Aorta (tissue), 5 donors: ENCODE data around the gene ETV7. TPM values are rescaled to one million over a fixed set of nuclear protein-coding genes. Genes with fewer than 3 reads are reported as not detected.

Source experiments
- ATAC-seq: fragments of 200-7000 bp; cut with Tn5 transposase; one replicate; pipeline ENCODE4 v1.9.1; 2022; ENCODE audit warnings: moderate library complexity; ENCODE audit not compliant: low FRiP score
- DNase-seq, 2 donors: peaks; one replicate each; pipeline ENCODE4 v3.0.0-alpha.2; 2020
- H3K27ac ChIP-seq, 2 donors: one replicate each; pipeline ENCODE4 v1.5.1; 2013; ENCODE audit warnings: low read length in 2 of 2, mild to moderate bottlenecking in 2 of 2, moderate library complexity in 2 of 2, control low read depth in 1 of 2, inconsistent platforms in 1 of 2, low read depth in 1 of 2
- H3K27me3 ChIP-seq, 2 donors: one replicate each; pipeline ENCODE4 v1.6.1; 2013; ENCODE audit warnings: control low read depth in 1 of 2, low read length in 1 of 2, mild to moderate bottlenecking in 1 of 2, moderate library complexity in 1 of 2; ENCODE audit not compliant: insufficient read depth in 2 of 2, control insufficient read depth in 1 of 2
- H3K36me3 ChIP-seq, 2 donors: one replicate each; pipeline ENCODE4 v1.6.1; 2013; ENCODE audit warnings: control low read depth in 1 of 2, low read length in 1 of 2, mild to moderate bottlenecking in 1 of 2; ENCODE audit not compliant: insufficient read depth in 2 of 2, control insufficient read depth in 1 of 2
- H3K4me1 ChIP-seq, 2 donors: one replicate each; pipeline ENCODE4 v1.6.1; 2013; ENCODE audit warnings: low read length in 2 of 2, control low read depth in 1 of 2, mild to moderate bottlenecking in 1 of 2, moderate library complexity in 1 of 2; ENCODE audit not compliant: insufficient read depth in 2 of 2, control insufficient read depth in 1 of 2
- H3K4me3 ChIP-seq, 2 donors: one replicate each; pipeline ENCODE4 v1.5.1; 2013; ENCODE audit warnings: low read length in 2 of 2, control low read depth in 1 of 2, mild to moderate bottlenecking in 1 of 2
- H3K9me3 ChIP-seq: one replicate; pipeline ENCODE4 v1.6.1; 2013; ENCODE audit warnings: mild to moderate bottlenecking, low read length; ENCODE audit not compliant: control insufficient read depth
- WGBS, 2 donors: extraction: QIAGEN DNeasy Blood & Tissue Kit; methylation state at CpG; one replicate each; pipeline ENCODE4 v1.1.7; 2013; 5-methylcytosine and 5-hydroxymethylcytosine counted together
- intact Hi-C, 2 donors: fragments of 100-400 bp; cut with DNase I; formaldehyde crosslinking; loops; one replicate each; pipeline versions ENCODE4 v1.14.2 to v1.15.0; 2022
- polyA plus RNA-seq, 2 donors: library from polyadenylated mRNA; stranded (reverse); fragments of 200-250 nt; gene quantifications; one replicate each; pipeline ENCODE4 v1.2.3, GENCODE V29; 2013
- total RNA-seq, 2 donors: library from RNA; stranded (reverse); fragmentation: NEBNext Ultra II Directional; extraction: Animal tissue kit (Norgen Biotek cat#: 25700); gene quantifications; one replicate each; pipeline ENCODE4 v1.2.1, GENCODE V29; 2021
- donor health status: healthy with polysubstance abuse.
- donor health status: Bipolar disorder and iron deficiency.
- donor health status: DM: no; HTN: no; CAD: no.
- donor health status: DM: no; HTN: no; CAD: no.
- donor health status: DM: yes; HTN: yes; CAD: no.

ETV7 gene
- total and polyA plus RNA-seq, 4 donors, result 2.2 to 5.4 (median 3.1) TPM

DNA sequence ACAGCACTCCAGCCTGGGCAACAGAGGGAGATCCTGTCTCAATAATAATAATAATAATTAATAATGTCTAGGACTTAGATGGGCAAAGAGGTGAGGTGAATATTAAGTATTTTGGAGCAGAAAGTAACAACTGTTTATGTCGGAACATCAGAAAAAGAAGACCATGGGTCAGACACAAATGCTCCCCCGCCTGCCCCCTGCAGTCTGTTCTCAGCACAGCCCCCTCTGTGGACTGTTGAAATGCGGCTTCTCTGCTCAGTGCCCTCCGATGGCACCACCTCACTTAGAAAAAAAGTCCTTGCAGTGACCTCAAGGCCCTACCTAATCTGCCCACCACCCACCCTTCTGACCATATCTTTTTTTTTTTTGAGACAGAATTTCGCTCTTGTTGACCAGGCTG, 5.2 kb upstream of the ETV7 start:
- ATAC-seq (no peak), DNase-seq (no peak)
- no peaks in the 10 kb centered on the region for H3K27me3 ChIP-seq
- intact Hi-C loops, result no loop called here
- no peak overlapping the region for H3K4me3 ChIP-seq
- no peaks in the 10 kb centered on the region for H3K9me3 ChIP-seq
- H3K4me1 ChIP-seq, result no peaks in the 10 kb centered on the region
- WGBS, 2 donors, result 96 to 99% methylated on average over 5 of the region's 5 CpGs
- H3K27ac ChIP-seq, result no peak overlapping the region
- H3K36me3 ChIP-seq, result no peaks in the 10 kb centered on the region

DNA sequence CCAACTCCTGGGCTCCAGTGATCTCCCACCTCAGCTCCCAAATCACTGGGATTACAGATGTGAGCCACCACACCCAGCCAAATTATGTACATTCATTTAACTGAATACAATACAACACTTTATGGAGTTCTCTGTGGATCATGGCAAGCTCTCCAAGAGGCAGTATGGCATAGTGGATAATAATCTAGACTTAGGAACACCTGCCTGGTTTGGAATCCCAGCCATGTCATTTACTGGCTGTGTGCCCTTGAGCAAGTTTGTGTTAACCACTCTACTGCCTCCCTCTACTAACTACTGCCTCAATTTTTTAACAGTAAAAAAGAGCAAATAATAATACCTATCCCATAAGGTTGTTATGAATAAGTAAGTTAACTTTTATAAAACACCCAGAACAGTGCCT, 1.9 kb upstream of the ETV7 start:
- Histone ChIP-seq H3K27ac (no peak overlapping the region), H3K27me3 (no peaks in the 10 kb centered on the region), H3K36me3 (no peaks in the 10 kb centered on the region), H3K4me1 (no peaks in the 10 kb centered on the region), H3K9me3 (no peaks in the 10 kb centered on the region), H3K4me3 (no peak overlapping the region)
- intact Hi-C loops, result loop anchor here (5.0 kb wide), 2 partner anchors 53 to 158 kb away; partner anchors contain the start of genes KCTD20 (in 1 of the 2), PXT1 (in 1 of the 2) and STK38 (in 1 of the 2)
- DNase-seq (no peak), ATAC-seq (no peak)

DNA sequence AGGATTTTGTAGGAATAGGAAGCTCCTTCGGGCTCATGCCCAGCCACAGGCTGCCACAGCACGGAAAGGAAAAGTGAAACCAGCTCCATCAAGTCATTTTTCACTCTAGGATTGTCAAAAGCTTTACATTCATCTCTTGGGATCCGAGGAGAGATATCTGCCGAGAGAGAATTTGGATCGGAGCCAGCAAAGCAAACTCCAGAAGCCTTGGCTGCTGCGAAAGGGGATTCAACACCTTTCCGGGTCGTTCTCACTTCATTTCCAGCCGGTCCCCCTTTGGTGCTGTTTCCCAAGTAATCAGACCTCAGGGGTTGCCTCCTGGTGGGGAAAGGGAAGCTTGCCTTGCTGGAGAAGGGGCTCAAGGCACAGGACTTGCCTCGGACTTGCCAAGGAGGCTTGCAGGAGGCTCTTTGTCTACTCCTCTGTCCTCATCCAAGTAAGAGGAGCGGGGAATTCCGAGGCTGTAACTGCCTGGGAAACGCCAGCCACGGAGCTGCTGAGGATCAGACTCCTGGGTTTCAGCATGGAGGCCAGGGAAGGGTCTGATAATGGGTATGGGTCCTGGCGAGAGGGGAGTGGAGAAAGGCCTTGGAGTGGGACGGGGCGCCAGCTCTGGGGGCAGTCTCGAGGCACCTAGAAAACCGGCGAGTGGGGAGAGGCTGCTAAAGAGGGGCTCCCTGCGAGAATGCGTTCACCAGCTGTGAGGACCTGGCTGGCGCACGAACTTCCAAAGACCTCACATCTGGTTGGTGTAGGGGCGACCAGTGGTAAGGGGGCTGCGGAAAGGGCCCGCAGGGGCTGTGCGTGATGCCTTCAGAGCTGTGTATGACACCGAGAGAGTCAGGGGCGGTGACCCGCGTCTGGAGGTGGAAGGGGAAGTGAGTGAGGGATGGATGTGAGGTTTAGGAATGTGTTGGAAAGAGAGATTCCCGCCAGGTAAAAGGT, 702 bp downstream of the ETV7 start:
- ATAC-seq (peak; percentile 47), DNase-seq (peak; percentile 59 to 77)
- no peaks in the 10 kb centered on the region for H3K36me3 ChIP-seq
- no peaks in the 10 kb centered on the region for H3K9me3 ChIP-seq
- 1% methylated on average over 33 of the region's 33 CpGs for WGBS, 2 donors
- no peaks in the 10 kb centered on the region for H3K27me3 ChIP-seq
- H3K4me3 ChIP-seq, result peak overlapping the region; percentile 58 to 86
- H3K4me1 ChIP-seq, result no peaks in the 10 kb centered on the region
- peak overlapping the region; percentile 20 to 35 for H3K27ac ChIP-seq
- intact Hi-C loops, result loop anchor here (5.0 kb wide), 2 partner anchors 56 to 161 kb away; partner anchors contain the start of genes KCTD20 (in 1 of the 2), PXT1 (in 1 of the 2) and STK38 (in 1 of the 2)

DNA sequence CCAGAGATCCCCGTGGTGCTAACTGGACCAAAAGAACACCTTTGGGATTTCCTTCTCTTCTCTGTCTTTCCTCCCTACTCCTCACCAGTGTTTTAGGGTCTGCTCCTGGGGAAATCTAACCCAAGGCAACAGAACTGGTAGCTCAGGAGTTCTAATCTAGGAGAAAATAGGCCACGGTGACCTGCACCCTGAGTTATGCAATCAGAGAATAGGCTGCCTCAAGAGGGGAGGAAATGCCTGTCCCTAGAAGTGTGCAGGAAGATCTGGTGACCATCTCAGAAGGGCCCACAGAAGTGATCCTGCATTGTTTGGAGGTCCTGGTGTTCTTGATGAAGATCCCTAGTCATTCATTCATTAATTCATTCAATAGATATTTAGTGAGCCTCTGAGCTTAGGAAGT, 3.4 kb downstream of the ETV7 start:
- intact Hi-C loops, result no loop called here
- no peaks in the 10 kb centered on the region for H3K4me1 ChIP-seq
- H3K27ac ChIP-seq, result no peak overlapping the region
- no peaks in the 10 kb centered on the region for H3K9me3 ChIP-seq
- no peak for DNase-seq
- H3K27me3 ChIP-seq, result no peaks in the 10 kb centered on the region
- H3K36me3 ChIP-seq, result no peaks in the 10 kb centered on the region
- no peak overlapping the region for H3K4me3 ChIP-seq
- no peak for ATAC-seq
- 91 to 98% methylated on average over 2 of the region's 2 CpGs for WGBS, 2 donors

DNA sequence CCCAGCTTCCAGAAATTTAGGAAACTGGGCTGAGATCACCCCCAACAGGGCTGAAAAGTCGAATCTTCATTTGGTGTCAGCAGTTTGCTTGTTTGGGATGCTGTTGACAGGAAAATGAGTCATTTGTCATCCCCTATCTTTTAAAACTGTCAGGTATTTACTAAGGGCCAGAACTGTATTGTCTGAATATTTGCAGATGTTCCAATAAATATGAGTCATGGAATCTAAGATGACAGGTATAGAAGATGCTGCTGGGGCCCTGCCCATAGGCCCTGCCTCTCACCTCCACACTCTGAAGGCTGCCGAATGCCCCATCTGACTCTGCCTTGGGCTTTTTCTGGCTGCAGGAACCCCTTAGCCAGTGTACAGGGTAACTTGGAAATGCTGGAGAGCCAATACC, 3.9 kb downstream of the ETV7 start:
- ATAC-seq (no peak), DNase-seq (no peak)
- 91 to 92% methylated on average over 2 of the region's 2 CpGs for WGBS, 2 donors
- no peak overlapping the region for H3K4me3 ChIP-seq
- intact Hi-C loops, result no loop called here
- no peaks in the 10 kb centered on the region for H3K4me1 ChIP-seq
- no peaks in the 10 kb centered on the region for H3K36me3 ChIP-seq
- H3K9me3 ChIP-seq, result no peaks in the 10 kb centered on the region
- H3K27ac ChIP-seq, result no peak overlapping the region
- H3K27me3 ChIP-seq, result no peaks in the 10 kb centered on the region

DNA sequence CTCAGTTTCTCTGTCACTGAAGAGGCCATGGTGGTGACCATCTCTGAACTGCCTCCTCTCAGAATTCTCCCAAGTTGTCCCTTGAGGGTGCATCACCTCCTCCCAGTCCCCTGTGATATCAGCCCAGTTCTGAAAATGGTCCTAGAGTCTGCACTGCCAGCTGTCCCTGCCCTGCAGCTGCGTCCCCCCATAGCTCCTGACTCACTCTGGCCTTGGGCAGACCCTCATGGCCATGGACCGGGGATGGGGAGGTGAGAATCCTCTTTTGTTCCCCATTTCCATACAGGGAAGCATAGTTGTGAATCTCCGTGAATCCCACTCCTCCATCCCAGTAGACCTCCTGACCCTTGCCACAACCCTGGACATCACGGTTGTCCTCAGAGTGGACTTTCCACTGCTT, 4.5 kb downstream of the ETV7 start:
- intact Hi-C loops, result no loop called here
- no peak for ATAC-seq
- DNase-seq, result no peak
- Histone ChIP-seq H3K9me3 (no peaks in the 10 kb centered on the region), H3K27ac (peak overlapping the region; percentile 31 to 65), H3K4me1 (no peaks in the 10 kb centered on the region), H3K27me3 (no peaks in the 10 kb centered on the region), H3K36me3 (no peaks in the 10 kb centered on the region), H3K4me3 (no peak overlapping the region)
- 59 to 71% methylated on average over 4 of the region's 4 CpGs for WGBS, 2 donors

DNA sequence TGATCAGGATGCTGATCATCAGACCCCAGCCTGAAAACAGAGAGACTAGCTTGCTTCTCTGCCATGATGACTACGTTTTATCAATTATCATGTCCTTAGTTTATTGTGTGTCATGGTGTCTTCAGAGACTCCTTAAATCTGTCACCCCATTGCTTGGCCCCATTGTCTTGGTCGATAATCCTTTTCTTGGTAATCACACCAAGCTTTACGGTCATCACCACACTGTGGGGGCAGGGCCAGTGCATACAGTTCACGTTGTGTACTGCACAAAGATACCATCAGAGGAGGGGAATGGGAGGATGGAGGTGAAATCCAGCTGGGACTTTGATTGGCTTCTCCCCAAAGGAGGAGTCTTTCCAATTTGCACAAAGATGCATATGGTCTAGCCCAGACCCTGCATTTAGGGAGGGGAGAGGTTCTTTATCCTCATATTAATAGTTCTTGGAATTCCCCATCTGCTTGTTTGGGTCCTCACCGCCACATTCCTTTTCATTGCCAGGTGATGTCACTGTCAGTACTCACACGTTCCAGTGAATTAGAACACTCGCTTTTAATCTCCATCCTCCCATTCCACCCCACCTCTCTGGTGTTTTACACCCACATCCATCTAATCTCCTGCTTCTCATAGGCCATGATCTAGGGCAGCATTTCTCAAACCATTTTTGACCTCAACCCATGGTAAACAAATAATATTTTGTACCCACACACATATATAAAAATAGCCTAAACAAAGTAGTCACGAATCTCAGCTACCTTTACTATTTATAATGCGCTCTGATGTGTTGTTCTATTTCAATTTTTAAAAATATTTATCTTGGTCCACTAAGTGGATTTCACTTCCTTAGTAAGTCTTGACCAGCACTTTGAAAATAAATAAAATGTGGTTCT, 5.7 kb downstream of the ETV7 start:
- Histone ChIP-seq H3K4me3 (no peak overlapping the region), H3K27ac (peak overlapping the region; percentile 4 to 29), H3K9me3 (no peaks in the 10 kb centered on the region), H3K36me3 (no peaks in the 10 kb centered on the region), H3K27me3 (no peaks in the 10 kb centered on the region), H3K4me1 (peaks cover 0 to 2% of the 10 kb centered on the region in 2 donors)
- DNase-seq, result no peak
- peak; percentile 26 for ATAC-seq
- intact Hi-C loops, result no loop called here
- 36 to 41% methylated on average over 9 of the region's 9 CpGs for WGBS, 2 donors

DNA sequence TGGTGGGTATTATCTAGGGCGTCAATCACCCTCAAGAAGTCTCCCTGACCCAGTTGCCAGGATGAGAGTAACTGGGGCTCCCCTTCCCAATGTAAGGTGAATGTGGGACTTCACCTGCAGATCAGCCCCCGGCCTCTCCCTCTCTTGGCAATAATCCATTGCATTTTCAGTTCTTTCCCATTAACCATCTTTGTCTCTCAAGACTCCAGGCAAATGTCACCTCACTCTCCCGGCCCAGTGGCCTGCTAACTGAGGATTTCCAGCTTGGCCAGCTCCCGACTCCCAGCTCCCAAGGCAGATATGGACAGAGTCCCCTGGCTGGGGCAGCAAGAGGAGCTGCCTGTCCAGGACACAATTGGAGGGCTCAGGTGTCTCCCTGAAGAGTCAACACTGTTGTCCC, 7.3 kb downstream of the ETV7 start:
- Histone ChIP-seq H3K4me1 (peaks cover 0 to 3% of the 10 kb centered on the region in 2 donors), H3K9me3 (no peaks in the 10 kb centered on the region), H3K4me3 (no peak overlapping the region), H3K36me3 (no peaks in the 10 kb centered on the region), H3K27ac (no peak overlapping the region), H3K27me3 (no peaks in the 10 kb centered on the region)
- intact Hi-C loops, result no loop called here
- ATAC-seq (no peak), DNase-seq (no peak)
- 95 to 96% methylated on average over 4 of the region's 4 CpGs for WGBS, 2 donors
